ENCODE data around the gene PPIG.

The PPIG gene

GRCh38 chr2:169667583-169667982 lies 83.4 kb downstream of the PPIG start:
- TF ChIP-seq, protein P1, sequence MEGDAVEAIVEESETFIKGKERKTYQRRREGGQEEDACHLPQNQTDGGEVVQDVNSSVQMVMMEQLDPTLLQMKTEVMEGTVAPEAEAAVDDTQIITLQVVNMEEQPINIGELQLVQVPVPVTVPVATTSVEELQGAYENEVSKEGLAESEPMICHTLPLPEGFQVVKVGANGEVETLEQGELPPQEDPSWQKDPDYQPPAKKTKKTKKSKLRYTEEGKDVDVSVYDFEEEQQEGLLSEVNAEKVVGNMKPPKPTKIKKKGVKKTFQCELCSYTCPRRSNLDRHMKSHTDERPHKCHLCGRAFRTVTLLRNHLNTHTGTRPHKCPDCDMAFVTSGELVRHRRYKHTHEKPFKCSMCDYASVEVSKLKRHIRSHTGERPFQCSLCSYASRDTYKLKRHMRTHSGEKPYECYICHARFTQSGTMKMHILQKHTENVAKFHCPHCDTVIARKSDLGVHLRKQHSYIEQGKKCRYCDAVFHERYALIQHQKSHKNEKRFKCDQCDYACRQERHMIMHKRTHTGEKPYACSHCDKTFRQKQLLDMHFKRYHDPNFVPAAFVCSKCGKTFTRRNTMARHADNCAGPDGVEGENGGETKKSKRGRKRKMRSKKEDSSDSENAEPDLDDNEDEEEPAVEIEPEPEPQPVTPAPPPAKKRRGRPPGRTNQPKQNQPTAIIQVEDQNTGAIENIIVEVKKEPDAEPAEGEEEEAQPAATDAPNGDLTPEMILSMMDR (IDR thresholded peaks at IDR 0.05; ENCODE audit: low read depth, low read length) = no peak
- no peaks in the 10 kb centered on the region for H3K27me3 ChIP-seq (ENCODE audit: insufficient read depth, low read depth, severe bottlenecking)
- H3K9me3 ChIP-seq (ENCODE audit: severe bottlenecking) = no peaks in the 10 kb centered on the region
- H3K27ac ChIP-seq = no peak overlapping the region
- H3K36me3 ChIP-seq = no peaks in the 10 kb centered on the region
- no peak overlapping the region for H3K4me3 ChIP-seq (ENCODE audit: low read depth, low read length)
- no peak for DNase-seq

DNA sequence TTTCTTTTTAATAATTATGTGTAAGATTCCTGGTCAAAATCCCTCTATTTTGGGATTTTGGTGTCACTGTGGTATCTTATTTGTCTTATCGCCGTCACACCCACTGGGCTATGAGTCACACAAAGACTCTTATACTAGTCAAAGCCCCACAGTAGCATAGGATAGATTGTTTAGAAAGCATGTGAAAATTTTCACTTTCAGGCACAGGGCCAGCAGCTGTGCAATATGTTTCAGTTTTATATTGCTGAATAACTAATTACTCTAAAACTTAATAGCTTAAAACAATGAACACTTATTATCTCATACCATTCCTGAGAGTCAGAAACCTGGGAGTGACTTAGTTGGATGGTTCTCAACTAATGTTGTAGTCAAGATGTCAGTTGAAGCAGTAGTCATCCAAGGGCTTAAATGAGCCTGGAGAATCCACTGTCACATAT lies 86.1 kb downstream of the PPIG start:
- TF ChIP-seq, protein P1 (IDR thresholded peaks at IDR 0.05; ENCODE audit: low read depth, low read length) = no peak
- no peaks in the 10 kb centered on the region for H3K27me3 ChIP-seq (ENCODE audit: insufficient read depth, low read depth, severe bottlenecking)
- no peaks in the 10 kb centered on the region for H3K9me3 ChIP-seq (ENCODE audit: severe bottlenecking)
- no peak for DNase-seq
- H3K4me3 ChIP-seq (ENCODE audit: low read depth, low read length) = no peak overlapping the region
- H3K27ac ChIP-seq = no peak overlapping the region
- no peaks in the 10 kb centered on the region for H3K36me3 ChIP-seq

DNA sequence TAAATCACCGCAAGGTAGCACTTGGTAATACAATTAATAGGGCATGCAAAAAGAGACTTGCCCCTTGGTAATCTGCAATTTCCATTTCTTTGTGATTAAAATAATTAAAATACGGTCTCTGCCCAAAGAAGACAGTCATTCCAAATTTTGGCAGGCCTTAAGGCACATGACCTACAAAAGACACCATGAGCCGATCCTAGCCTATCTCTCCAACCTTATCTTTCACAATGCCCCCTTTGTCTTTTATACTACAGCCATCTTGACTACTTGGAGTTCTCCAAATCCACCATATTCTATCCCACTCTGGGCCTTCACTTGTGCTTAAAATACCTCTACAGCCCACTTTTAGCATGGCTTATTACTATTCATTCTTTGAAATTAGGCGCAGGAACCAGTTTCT lies 86.8 kb downstream of the PPIG start:
- Histone ChIP-seq H3K36me3 (no peaks in the 10 kb centered on the region), H3K27me3 (ENCODE audit: insufficient read depth, low read depth, severe bottlenecking) (no peaks in the 10 kb centered on the region), H3K9me3 (ENCODE audit: severe bottlenecking) (no peaks in the 10 kb centered on the region), H3K27ac (no peak overlapping the region), H3K4me3 (ENCODE audit: low read depth, low read length) (no peak overlapping the region)
- DNase-seq = no peak
- TF ChIP-seq, protein P1 (IDR thresholded peaks at IDR 0.05; ENCODE audit: low read depth, low read length) = no peak

DNA sequence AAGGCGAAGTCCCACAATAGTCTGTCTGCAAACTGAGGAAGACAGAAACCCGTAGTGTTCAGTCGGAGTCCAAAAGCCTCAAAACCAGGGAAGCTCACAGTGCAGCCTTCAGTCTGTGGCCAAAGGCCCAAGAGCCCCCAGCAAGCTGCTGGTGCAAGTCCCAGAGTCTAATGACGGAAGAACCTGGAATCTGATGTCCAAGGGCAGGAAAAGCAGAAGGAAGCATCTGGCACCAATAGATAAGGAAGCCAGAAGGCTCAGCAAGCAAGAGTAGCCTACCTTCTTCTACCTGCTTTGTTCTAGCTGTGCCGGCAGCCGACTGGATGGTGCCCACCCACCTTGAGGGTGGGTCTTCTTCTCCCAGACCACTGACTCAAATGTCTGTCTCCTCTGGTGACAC lies 88.3 kb downstream of the PPIG start:
- no peak overlapping the region for H3K4me3 ChIP-seq (ENCODE audit: low read depth, low read length)
- H3K36me3 ChIP-seq = no peaks in the 10 kb centered on the region
- DNase-seq = no peak
- H3K9me3 ChIP-seq (ENCODE audit: severe bottlenecking) = no peaks in the 10 kb centered on the region
- H3K27me3 ChIP-seq (ENCODE audit: insufficient read depth, low read depth, severe bottlenecking) = no peaks in the 10 kb centered on the region
- TF ChIP-seq, protein P1 (IDR thresholded peaks at IDR 0.05; ENCODE audit: low read depth, low read length) = no peak
- H3K27ac ChIP-seq = no peak overlapping the region

DNA sequence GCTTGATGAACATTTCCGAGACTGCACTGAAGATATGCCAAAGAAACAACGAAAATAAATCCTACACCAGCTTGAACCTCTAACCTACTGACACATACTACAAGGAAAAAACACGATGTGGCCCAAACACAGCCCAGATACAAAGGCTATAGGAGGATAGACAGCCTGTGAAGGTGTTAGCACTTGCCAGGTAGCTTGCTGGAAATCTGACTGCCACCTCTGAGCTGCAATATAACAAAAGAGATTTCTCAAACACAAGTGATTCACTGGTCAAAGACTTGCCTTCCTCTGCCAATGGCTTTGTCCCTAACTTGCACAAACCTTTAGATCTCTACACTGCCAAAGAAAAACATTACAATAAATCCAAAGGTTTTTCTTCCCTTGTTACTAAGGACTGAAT lies 89.0 kb downstream of the PPIG start:
- Histone ChIP-seq H3K9me3 (ENCODE audit: severe bottlenecking) (no peaks in the 10 kb centered on the region), H3K4me3 (ENCODE audit: low read depth, low read length) (no peak overlapping the region), H3K27me3 (ENCODE audit: insufficient read depth, low read depth, severe bottlenecking) (no peaks in the 10 kb centered on the region), H3K36me3 (no peaks in the 10 kb centered on the region), H3K27ac (no peak overlapping the region)
- no peak for DNase-seq
- TF ChIP-seq, protein P1 (IDR thresholded peaks at IDR 0.05; ENCODE audit: low read depth, low read length) = no peak

- DNase-seq = no peak
- TF ChIP-seq, protein P1 (IDR thresholded peaks at IDR 0.05; ENCODE audit: low read depth, low read length) = no peak
- Histone ChIP-seq H3K9me3 (ENCODE audit: severe bottlenecking) (no peaks in the 10 kb centered on the region), H3K27me3 (ENCODE audit: insufficient read depth, low read depth, severe bottlenecking) (no peaks in the 10 kb centered on the region), H3K4me3 (ENCODE audit: low read depth, low read length) (no peak overlapping the region), H3K36me3 (no peaks in the 10 kb centered on the region), H3K27ac (no peak overlapping the region)
Observed at GRCh38 chr2:169673921-169674320, 89.8 kb downstream of the PPIG start.

All from WERI-Rb-1 (cell line).